Erythroblast (primary cell): ENCODE measurements around the gene CEP162.

Experiments
- GATA1 ChIP-seq: IDR thresholded peaks from 2 replicates; pipeline ENCODE4 v1.6.1; 2011; ENCODE audit warnings: low read depth, mild to moderate bottlenecking, control low read depth, low read length, moderate library complexity
- POLR2A ChIP-seq: IDR thresholded peaks from 2 replicates; pipeline ENCODE4 v1.6.1; 2011; ENCODE audit warnings: mild to moderate bottlenecking, low read length

- TF ChIP-seq POLR2A = no peak
- no peak for TF ChIP-seq GATA1
Observed at GRCh38 chr6:84151669-84152068, 75.8 kb downstream of the CEP162 start.
